ENCODE measurements around the gene FSD1.

DNA sequence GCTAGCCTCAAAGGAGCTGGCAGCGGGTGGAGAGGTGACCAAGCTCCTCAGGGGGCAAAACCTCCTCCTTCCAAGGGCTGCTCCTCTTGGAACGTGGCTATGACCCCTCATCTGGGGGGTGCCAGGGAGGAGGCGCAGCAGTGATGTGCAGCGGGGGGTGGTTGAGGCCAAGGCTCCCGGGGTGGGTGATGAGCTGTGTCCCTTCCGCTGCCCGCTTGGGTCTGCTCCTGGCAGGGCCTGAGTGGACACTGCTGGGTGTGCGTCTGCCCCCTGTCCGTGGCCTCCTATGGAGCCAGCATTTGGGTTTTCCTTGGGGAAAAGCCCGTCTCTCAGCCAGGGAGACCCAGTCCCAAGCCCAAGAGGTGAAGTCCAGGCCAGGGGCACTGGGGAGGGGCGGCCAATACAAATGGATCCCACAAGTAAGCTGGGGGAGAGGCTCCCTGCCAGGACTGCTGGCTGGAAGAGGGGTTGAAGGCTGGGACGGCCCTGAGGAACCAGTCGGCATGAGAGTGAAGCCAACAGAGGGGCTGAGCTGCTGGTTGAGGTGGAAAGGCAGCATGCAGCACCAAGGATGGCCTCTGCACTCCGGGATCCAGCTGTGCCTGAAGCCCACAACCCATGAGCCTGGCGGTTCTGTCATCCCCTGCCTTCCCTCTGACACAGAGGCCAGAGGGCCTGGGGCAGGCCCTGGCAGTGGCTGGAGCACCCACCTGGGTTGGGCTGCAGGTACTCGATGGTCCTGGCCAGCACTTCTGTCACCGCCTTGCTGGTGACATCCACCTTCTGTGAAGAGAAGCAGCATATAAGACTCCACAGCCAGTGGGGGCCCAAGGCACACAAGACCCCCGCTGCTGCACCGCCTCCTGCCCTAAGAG, 61.6 kb downstream of the FSD1 start:
- TF ChIP-seq, protein P1, sequence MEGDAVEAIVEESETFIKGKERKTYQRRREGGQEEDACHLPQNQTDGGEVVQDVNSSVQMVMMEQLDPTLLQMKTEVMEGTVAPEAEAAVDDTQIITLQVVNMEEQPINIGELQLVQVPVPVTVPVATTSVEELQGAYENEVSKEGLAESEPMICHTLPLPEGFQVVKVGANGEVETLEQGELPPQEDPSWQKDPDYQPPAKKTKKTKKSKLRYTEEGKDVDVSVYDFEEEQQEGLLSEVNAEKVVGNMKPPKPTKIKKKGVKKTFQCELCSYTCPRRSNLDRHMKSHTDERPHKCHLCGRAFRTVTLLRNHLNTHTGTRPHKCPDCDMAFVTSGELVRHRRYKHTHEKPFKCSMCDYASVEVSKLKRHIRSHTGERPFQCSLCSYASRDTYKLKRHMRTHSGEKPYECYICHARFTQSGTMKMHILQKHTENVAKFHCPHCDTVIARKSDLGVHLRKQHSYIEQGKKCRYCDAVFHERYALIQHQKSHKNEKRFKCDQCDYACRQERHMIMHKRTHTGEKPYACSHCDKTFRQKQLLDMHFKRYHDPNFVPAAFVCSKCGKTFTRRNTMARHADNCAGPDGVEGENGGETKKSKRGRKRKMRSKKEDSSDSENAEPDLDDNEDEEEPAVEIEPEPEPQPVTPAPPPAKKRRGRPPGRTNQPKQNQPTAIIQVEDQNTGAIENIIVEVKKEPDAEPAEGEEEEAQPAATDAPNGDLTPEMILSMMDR (IDR thresholded peaks at IDR 0.05 in 2 of 3, conservative IDR thresholded peaks at IDR 0.05 in 1 of 3; ENCODE audit: insufficient read depth in 2 of 3, low read depth in 1 of 3, low read length in 3 of 3), result no peak
- TF ChIP-seq ZNF830 (CRISPR knock-in tag; IDR thresholded peaks at IDR 0.05) (no peak), NRF1 (conservative IDR thresholded peaks at IDR 0.05 in 1 of 2, IDR thresholded peaks at IDR 0.05 in 1 of 2) (no peak), BCL6 (CRISPR knock-in tag; IDR thresholded peaks at IDR 0.05) (no peak), FOXK1 (CRISPR knock-in tag; IDR thresholded peaks at IDR 0.05; ENCODE audit: borderline replicate concordance) (no peak), NFIC (IDR thresholded peaks at IDR 0.05) (no peak), FOXK2 (conservative IDR thresholded peaks at IDR 0.05 in 1 of 2, IDR thresholded peaks at IDR 0.05 in 1 of 2; ENCODE audit: low read depth in 2 of 2) (no peak)
- TF ChIP-seq, protein P2, sequence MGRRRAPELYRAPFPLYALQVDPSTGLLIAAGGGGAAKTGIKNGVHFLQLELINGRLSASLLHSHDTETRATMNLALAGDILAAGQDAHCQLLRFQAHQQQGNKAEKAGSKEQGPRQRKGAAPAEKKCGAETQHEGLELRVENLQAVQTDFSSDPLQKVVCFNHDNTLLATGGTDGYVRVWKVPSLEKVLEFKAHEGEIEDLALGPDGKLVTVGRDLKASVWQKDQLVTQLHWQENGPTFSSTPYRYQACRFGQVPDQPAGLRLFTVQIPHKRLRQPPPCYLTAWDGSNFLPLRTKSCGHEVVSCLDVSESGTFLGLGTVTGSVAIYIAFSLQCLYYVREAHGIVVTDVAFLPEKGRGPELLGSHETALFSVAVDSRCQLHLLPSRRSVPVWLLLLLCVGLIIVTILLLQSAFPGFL (CRISPR knock-in tag; IDR thresholded peaks at IDR 0.05), result no peak
- TF ChIP-seq, protein P3, sequence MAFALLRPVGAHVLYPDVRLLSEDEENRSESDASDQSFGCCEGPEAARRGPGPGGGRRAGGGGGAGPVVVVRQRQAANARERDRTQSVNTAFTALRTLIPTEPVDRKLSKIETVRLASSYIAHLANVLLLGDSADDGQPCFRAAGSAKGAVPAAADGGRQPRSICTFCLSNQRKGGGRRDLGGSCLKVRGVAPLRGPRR (CRISPR knock-in tag; IDR thresholded peaks at IDR 0.05), result no peak
